HG03342 (cell line): ENCODE results near the gene PCDHGA7.
"Not testable (repeated sequence)": the region's sequence is repeated elsewhere in the genome, so short reads cannot be mapped to it uniquely, and the experiment has no call there.

Source experiments
- ATAC-seq: cut with Tn5 transposase; IDR thresholded peaks from one replicate; pipeline ENCODE4 v1.9.1; 2021; ENCODE audit warnings: mild to moderate bottlenecking, moderate library complexity; ENCODE audit not compliant: unreplicated experiment

Gene PCDHGA7

DNA sequence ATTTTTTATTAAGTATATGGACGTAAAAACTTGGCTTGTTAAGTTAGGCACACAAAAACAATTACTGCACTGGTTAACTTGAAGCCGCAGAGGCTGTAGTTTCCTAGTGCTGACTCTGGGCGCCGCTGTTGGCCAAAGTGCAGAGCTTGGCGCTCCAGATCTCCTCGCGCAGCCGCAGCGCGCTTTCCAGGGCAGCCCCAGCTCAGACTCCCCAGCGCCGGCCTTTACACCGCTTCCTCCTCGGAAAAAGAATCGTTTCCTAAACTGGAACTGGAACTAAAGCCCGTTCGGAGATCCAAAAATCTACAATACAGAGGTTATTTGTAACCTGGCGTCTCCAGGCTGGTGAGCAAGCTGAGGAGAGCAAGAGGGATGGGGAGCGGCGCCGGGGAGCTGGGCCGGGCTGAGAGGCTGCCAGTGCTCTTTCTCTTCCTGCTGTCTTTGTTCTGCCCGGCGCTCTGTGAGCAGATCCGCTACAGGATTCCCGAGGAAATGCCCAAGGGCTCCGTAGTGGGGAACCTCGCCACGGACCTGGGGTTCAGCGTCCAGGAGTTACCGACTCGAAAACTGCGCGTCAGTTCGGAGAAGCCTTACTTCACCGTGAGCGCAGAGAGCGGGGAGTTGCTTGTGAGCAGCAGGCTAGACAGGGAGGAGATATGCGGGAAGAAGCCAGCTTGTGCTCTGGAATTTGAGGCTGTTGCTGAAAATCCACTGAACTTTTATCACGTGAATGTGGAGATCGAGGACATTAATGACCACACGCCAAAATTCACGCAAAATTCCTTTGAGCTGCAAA lies 15.4 kb downstream of the PCDHGA7 start, which contains the start of gene PCDHGB5:
PCDHGB5 (plus strand) TSS at position 192 of the 796 bp plus-strand sequence; CDS start at position 373, 181 bp downstream.
- ATAC-seq, result peak; percentile 90

GRCh38 chr5:141398608-141399007 lies 16.1 kb downstream of the PCDHGA7 start:
- ATAC-seq, result no peak

- no peak for ATAC-seq
These were observed 17.2 kb downstream of the PCDHGA7 start for GRCh38 chr5:141399555-141400258.

- no peak for ATAC-seq
These were observed 20.2 kb downstream of the PCDHGA7 start, which contains the start of gene PCDHGA9 for GRCh38 chr5:141402553-141403243. PCDHGA9 (plus strand) TSS chr5:141402778; CDS start chr5:141402953, 175 bp downstream.

DNA sequence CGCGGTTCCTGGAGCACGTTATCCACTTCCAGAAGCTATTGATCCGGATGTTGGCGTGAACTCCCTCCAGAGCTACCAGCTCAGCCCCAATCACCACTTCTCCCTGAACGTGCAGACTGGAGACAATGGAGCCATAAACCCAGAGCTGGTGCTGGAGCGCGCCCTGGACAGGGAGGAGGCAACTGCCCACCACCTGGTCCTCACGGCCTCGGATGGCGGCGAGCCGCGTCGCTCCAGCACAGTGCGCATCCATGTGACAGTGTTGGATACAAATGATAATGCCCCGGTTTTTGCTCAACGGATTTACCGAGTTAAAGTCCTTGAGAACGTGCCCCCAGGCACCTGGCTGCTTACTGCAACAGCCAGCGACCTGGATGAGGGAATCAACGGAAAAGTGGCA lies 20.8 kb downstream of the PCDHGA7 start:
- no peak for ATAC-seq

GRCh38 chr5:141407790-141408505 lies 25.4 kb downstream of the PCDHGA7 start, which contains the start of gene PCDHGB6:
PCDHGB6 (plus strand) TSS chr5:141408021; CDS start chr5:141408203, 182 bp downstream.
- peak; percentile 82 for ATAC-seq

GRCh38 chr5:141409598-141410306 lies 27.2 kb downstream of the PCDHGA7 start:
- ATAC-seq, result no peak

DNA sequence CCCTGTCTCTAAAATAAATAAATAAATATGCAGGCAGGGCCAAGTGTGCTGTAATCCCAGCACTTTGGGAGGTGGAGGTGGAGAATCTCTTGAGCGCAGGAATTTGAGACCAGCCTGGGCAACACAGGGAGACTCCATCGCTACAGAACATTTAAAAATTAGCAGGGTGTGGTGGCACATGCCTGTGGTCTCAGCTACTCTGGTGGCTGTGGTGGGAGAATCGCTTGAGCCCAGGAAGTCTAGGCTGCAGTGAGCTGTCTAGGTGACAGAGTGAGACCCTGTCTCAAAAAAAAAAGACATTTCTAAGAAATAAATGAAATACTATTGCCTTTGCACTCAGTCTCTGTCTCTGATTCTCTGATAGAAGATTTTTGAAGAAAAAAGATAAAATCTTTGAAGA lies 29.0 kb downstream of the PCDHGA7 start:
- ATAC-seq, result no peak

- peak; percentile 83 for ATAC-seq
These were observed 30.5 kb downstream of the PCDHGA7 start, which contains the start of gene PCDHGA10 for GRCh38 chr5:141412854-141413539. PCDHGA10 (plus strand) TSS chr5:141412987; CDS start chr5:141413176, 189 bp downstream.

- no peak for ATAC-seq
These were observed 31.1 kb downstream of the PCDHGA7 start for GRCh38 chr5:141413540-141414069.

DNA sequence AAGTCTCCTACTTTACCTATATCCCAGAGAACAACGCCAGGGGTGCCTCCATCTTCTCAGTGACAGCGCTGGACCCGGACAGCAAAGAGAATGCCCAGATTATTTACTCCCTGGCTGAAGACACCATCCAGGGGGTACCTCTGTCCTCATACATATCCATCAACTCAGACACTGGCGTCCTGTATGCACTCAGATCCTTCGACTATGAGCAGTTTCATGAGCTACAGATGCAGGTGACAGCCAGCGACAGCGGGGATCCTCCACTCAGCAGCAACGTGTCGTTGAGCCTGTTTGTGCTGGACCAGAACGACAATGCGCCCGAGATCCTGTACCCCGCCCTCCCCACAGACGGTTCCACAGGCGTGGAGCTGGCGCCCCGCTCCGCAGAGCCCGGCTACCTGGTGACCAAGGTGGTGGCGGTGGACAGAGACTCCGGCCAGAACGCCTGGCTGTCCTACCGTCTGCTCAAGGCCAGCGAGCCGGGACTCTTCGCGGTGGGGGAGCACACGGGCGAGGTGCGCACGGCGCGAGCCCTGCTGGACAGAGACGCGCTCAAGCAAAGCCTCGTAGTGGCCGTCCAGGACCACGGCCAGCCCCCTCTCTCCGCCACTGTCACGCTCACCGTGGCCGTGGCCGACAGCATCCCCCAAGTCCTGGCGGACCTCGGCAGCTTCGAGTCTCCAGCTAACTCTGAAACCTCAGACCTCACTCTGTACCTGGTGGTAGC lies 32.2 kb downstream of the PCDHGA7 start:
- not testable (repeated sequence) for ATAC-seq

DNA sequence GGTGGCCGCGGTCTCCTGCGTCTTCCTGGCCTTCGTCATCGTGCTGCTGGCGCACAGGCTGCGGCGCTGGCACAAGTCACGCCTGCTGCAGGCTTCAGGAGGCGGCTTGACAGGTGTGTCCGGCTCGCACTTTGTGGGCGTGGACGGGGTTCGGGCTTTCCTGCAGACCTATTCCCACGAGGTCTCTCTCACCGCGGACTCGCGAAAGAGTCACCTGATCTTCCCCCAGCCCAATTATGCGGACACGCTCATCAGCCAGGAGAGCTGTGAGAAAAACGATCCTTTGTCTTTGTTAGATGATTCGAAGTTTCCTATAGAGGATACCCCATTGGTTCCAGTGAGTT lies 32.7 kb downstream of the PCDHGA7 start:
- ATAC-seq, result not testable (repeated sequence)

DNA sequence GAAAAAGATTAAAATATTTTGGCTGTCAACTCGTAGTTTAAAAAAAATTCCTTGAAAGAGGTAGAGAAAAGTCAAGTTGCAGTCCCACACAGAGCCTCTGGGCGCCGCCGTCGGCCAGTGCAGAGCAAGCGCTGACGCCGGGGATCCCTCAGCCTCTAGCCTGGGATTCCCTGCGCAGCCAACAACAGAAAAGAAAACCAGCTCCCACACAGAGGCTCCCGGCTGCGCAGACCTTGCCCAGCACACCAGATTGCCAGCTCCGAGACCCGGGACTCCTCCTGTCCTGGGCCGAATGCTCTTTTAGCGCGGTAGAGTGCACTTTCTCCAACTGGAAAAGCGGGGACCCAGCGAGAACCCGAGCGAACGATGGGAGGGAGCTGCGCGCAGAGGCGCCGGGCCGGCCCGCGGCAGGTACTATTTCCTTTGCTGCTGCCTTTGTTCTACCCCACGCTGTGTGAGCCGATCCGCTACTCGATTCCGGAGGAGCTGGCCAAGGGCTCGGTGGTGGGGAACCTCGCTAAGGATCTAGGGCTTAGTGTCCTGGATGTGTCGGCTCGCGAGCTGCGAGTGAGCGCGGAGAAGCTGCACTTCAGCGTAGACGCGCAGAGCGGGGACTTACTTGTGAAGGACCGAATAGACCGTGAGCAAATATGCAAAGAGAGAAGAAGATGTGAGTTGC lies 35.1 kb downstream of the PCDHGA7 start, which contains the start of gene PCDHGB7:
PCDHGB7 (plus strand) TSS at position 184 of the 679 bp plus-strand sequence; CDS start at position 367, 183 bp downstream.
- peak; percentile 74 for ATAC-seq

DNA sequence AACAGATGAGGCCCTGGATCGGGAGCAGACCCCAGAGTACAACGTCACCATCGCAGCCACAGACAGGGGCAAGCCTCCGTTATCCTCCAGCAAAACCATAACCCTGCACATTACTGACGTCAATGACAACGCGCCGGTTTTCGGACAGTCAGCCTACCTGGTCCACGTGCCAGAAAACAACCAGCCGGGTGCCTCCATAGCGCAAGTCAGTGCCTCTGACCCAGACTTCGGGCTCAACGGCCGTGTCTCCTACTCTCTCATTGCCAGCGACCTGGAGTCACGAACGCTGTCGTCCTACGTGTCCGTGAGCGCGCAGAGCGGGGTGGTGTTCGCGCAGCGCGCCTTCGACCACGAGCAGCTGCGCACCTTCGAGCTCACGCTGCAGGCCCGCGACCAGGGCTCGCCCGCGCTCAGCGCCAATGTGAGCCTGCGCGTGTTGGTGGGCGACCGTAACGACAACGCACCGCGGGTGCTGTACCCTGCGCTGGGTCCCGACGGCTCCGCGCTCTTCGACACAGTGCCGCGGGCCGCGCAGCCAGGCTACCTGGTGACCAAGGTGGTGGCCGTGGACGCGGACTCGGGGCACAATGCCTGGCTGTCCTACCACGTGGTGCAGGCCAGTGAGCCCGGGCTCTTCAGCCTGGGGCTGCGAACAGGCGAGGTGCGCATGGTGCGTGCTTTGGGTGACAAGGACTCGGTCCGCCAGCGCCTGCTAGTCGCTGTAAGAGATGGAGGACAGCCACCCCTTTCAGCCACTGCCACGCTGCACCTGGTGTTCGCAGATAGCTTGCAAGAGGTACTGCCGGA lies 36.7 kb downstream of the PCDHGA7 start:
- ATAC-seq, result no peak

GRCh38 chr5:141420855-141421488 lies 38.4 kb downstream of the PCDHGA7 start, which contains the start of gene PCDHGA11:
PCDHGA11 (plus strand) TSS chr5:141421051; CDS start chr5:141421228, 177 bp downstream.
- ATAC-seq, result peak; percentile 52

DNA sequence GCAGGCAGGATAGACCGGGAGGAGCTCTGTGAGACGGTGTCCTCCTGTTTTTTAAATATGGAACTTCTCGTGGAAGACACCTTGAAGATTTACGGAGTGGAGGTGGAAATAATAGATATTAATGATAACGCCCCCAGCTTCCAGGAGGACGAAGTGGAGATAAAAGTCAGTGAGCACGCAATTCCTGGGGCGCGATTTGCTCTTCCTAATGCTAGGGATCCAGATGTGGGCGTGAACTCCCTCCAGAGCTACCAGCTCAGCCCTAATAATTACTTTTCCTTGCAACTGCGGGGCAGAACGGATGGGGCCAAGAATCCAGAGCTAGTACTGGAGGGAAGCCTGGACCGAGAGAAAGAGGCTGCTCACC lies 38.9 kb downstream of the PCDHGA7 start:
- no peak for ATAC-seq
